ENCODE results near the gene CLCN4. TPM values are rescaled to one million over a fixed set of nuclear protein-coding genes. Genes with fewer than 3 reads are reported as not detected.

The CLCN4 gene
- total and polyA plus RNA-seq, 10 of the 15 experiments (the other 5 are each of a cell fraction or from before 2014, with no cell fraction given) = 0.90 to 6.9 (median 2.9) TPM

DNA sequence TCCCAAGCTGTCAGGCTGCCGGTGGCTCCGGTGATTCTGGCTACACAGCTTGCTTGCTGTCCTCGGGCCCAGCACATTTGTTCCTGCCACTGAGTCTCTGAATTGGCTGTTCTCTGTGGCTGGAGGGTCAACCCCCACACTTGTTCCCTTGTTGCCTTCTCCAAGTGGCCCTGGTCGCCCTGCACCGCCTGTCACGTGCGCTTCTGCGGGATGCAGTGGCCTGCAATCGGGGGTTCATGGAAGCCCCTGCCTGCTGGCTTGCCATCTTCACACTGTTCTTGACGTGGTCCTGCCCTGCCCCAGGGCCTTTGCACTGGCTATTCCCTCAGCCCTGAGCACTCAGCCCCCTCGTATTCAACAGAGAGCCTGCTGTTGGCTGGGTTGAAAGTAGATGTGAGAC, 8.1 kb downstream of the CLCN4 start:
- peaks cover 17% of the 10 kb centered on the region for H3K4me1 ChIP-seq (ENCODE audit: control insufficient read depth, insufficient read depth, low read length)
- ChIA-PET RAD21 (ENCODE audit: unreplicated experiment) (no interaction called here), POLR2A (no interaction called here), SMC1A (ENCODE audit: uncharacterized antibody, unreplicated experiment) (interaction anchor here (1.5 kb wide), 1 partner anchor 9 kb away, joined by 6 read pairs; the partner anchor contains the start of gene CLCN4), CTCF (interaction anchor here (1.8 kb wide), 1 partner anchor 25 kb away, joined by 6 read pairs; no protein-coding TSS in a partner anchor)
- no TSS peak for BruUV-seq (replicated peaks)
- no peak overlapping the region for H3K27ac ChIP-seq (ENCODE audit: control insufficient read depth, insufficient read depth)
- DNase-seq (ENCODE audit: low read depth, low spot score) = no peak
- peaks cover 2% of the 10 kb centered on the region in 2 experiments; a peak in 2 of 4 replicates for H3K27me3 ChIP-seq (replicated peaks in 1 of 2; ENCODE audit: control insufficient read depth in 2 of 2, insufficient read depth in 2 of 2, low read length in 1 of 2)
- no peak for FAIRE-seq
- WGBS (ENCODE audit: insufficient coverage, insufficient replicate concordance, low lambda C conversion rate, missing lambda C conversion rate) = 64% methylated on average over 11 of the region's 11 CpGs
- no peaks in the 10 kb centered on the region for H3K79me2 ChIP-seq (ENCODE audit: control insufficient read depth, insufficient read depth, low read length)
- TF ChIP-seq MEF2B (IDR thresholded peaks at IDR 0.05; ENCODE audit: partially characterized antibody, poor library complexity, severe bottlenecking) = no peak
- no peak overlapping the region for H3K4me2 ChIP-seq (ENCODE audit: control insufficient read depth, insufficient read depth)
- in situ Hi-C loops (cut with MboI) = no loop called here
- H3K36me3 ChIP-seq (ENCODE audit: control insufficient read depth in 2 of 2, insufficient read depth in 2 of 2, low read length in 1 of 2) = no peaks in the 10 kb centered on the region
- no peak for ATAC-seq
- H3K4me3 ChIP-seq = no peak overlapping the region
- no peaks in the 10 kb centered on the region for H3K9me3 ChIP-seq (replicated peaks; ENCODE audit: control insufficient read depth, insufficient read depth, low read length)
- H4K20me1 ChIP-seq (ENCODE audit: control insufficient read depth, insufficient read depth) = no peaks in the 10 kb centered on the region
- intact Hi-C loops (cut with micrococcal nuclease; ENCODE audit: unreplicated experiment) = loop anchor here (5.0 kb wide), 1 partner anchor 168 kb away; no protein-coding TSS in a partner anchor
- no peak overlapping the region for H2AFZ ChIP-seq (ENCODE audit: control insufficient read depth, low read depth, low read length)
- no peak overlapping the region for H3K9ac ChIP-seq (ENCODE audit: control insufficient read depth, insufficient read depth, low read length)

DNA sequence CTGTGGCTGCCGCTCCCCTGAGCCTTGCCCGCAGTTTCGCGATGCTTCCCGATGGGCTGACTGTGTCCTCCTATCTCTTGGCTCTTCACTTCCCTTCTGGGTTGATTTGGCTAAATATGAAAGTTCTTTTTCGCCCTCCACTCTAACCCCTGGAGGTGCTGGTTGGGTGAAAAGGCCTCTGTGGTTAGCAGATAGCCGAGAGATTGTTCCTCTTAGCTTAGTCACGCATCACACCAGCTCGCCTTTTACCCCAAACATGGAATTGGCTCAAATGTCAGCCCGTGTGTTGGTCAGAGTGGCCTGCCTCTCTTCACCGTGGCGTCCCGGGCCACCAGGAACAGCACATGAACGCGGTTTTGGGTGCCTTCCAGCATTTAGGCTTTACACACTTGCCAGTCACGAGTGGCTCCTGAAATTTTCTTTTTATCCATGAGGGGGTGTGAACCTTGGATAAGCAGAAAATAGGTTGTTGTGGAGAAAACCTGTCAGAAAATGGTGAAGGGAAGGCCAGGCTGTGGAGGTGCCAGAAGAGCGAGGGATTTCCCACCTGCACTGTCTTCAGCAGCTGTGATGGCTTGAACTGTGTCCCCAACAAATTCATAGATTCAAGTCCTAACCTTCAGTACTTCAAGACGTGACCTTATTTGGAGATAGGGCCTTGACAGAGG, 8.9 kb downstream of the CLCN4 start:
- Histone ChIP-seq H3K4me3 (no peak overlapping the region), H3K9me3 (replicated peaks; ENCODE audit: control insufficient read depth, insufficient read depth, low read length) (no peaks in the 10 kb centered on the region), H3K4me2 (ENCODE audit: control insufficient read depth, insufficient read depth) (no peak overlapping the region), H3K27me3 (replicated peaks in 1 of 2; ENCODE audit: control insufficient read depth in 2 of 2, insufficient read depth in 2 of 2, low read length in 1 of 2) (peaks cover 0 to 2% of the 10 kb centered on the region in 2 experiments; a peak in 1 of 4 replicates), H2AFZ (ENCODE audit: control insufficient read depth, low read depth, low read length) (no peak overlapping the region), H3K27ac (ENCODE audit: control insufficient read depth, insufficient read depth) (no peak overlapping the region), H3K36me3 (ENCODE audit: control insufficient read depth in 2 of 2, insufficient read depth in 2 of 2, low read length in 1 of 2) (no peaks in the 10 kb centered on the region), H3K4me1 (ENCODE audit: control insufficient read depth, insufficient read depth, low read length) (peaks cover 17% of the 10 kb centered on the region), H3K79me2 (ENCODE audit: control insufficient read depth, insufficient read depth, low read length) (no peaks in the 10 kb centered on the region), H3K9ac (ENCODE audit: control insufficient read depth, insufficient read depth, low read length) (no peak overlapping the region), H4K20me1 (ENCODE audit: control insufficient read depth, insufficient read depth) (no peaks in the 10 kb centered on the region)
- WGBS (ENCODE audit: insufficient coverage, insufficient replicate concordance, low lambda C conversion rate, missing lambda C conversion rate) = 57% methylated on average over 18 of the region's 18 CpGs
- ChIA-PET RAD21 (ENCODE audit: unreplicated experiment) (no interaction called here), CTCF (interaction anchor here (0.6 to 3.7 kb wide), 3 partner anchors 25 to 1006 kb away, joined by 3 to 23 read pairs (median 6); no protein-coding TSS in a partner anchor), SMC1A (ENCODE audit: uncharacterized antibody, unreplicated experiment) (interaction anchor here (1.5 kb wide), 1 partner anchor 9 kb away, joined by 6 read pairs; the partner anchor contains the start of gene CLCN4), POLR2A (no interaction called here)
- TF ChIP-seq, protein P1, sequence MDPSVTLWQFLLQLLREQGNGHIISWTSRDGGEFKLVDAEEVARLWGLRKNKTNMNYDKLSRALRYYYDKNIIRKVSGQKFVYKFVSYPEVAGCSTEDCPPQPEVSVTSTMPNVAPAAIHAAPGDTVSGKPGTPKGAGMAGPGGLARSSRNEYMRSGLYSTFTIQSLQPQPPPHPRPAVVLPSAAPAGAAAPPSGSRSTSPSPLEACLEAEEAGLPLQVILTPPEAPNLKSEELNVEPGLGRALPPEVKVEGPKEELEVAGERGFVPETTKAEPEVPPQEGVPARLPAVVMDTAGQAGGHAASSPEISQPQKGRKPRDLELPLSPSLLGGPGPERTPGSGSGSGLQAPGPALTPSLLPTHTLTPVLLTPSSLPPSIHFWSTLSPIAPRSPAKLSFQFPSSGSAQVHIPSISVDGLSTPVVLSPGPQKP (IDR thresholded peaks at IDR 0.05; ENCODE audit: low read depth, low read length) = no peak
- TF ChIP-seq YY1 (IDR thresholded peaks at IDR 0.05; ENCODE audit: low read depth, low read length) (no peak), EED (IDR thresholded peaks at IDR 0.05; ENCODE audit: low read depth) (peak; percentile 40; the same call in 1 of the 2 replicates), IKZF2 (IDR thresholded peaks at IDR 0.05) (peak in 1 of 2 experiments; percentile 10; a peak in 1 of 4 replicates), BHLHE40 (IDR thresholded peaks at IDR 0.05; ENCODE audit: borderline replicate concordance in 1 of 2, low read depth in 2 of 2, low read length in 1 of 2) (peak in 1 of 2 experiments; percentile 16; a peak in 1 of 4 replicates), ZNF622 (IDR thresholded peaks at IDR 0.05) (no peak), RUNX3 (IDR thresholded peaks at IDR 0.05; ENCODE audit: low read length) (peak; percentile 35; the same call in 1 of the 2 replicates), NR2F1 (conservative IDR thresholded peaks at IDR 0.05) (no peak)
- DNase-seq (ENCODE audit: low read depth, low spot score) (no peak), ATAC-seq (peak; percentile 26), FAIRE-seq (no peak)
- in situ Hi-C loops (cut with MboI) = no loop called here
- intact Hi-C loops (cut with micrococcal nuclease; ENCODE audit: unreplicated experiment) = loop anchor here (2.0 to 5.0 kb wide), 2 partner anchors 45 to 168 kb away; no protein-coding TSS in a partner anchor
- no TSS peak for BruUV-seq (replicated peaks)

All from GM12878 (cell line).